CD4-positive, alpha-beta T cell treated with Interleukin-15 for 1 hour (primary cell): ENCODE data around the gene DEPDC4.

Source experiments
- DNase-seq: peaks from one replicate; pipeline ENCODE4 v3.0.0-alpha.2; 2020

DEPDC4 gene

GRCh38 chr12:100211698-100212097, 55.2 kb downstream of the DEPDC4 start:
- no peak for DNase-seq

GRCh38 chr12:100208834-100209233, 58.0 kb downstream of the DEPDC4 start:
- DNase-seq: no peak

- DNase-seq: no peak
Observed at GRCh38 chr12:100207311-100207710, 59.6 kb downstream of the DEPDC4 start.

GRCh38 chr12:100201604-100202423, 65.1 kb downstream of the DEPDC4 start:
- no peak for DNase-seq

GRCh38 chr12:100200463-100201181, 66.3 kb downstream of the DEPDC4 start, which contains the start of gene ACTR6:
ACTR6 (plus strand) TSS chr12:100200815; CDS start chr12:100200852, 37 bp downstream.
- peak; percentile 96 for DNase-seq

- DNase-seq: peak; percentile 74
Observed at GRCh38 chr12:100199347-100200149, 67.3 kb downstream of the DEPDC4 start.

GRCh38 chr12:100199023-100199346, 67.9 kb downstream of the DEPDC4 start:
- DNase-seq: no peak

- no peak for DNase-seq
Observed at GRCh38 chr12:100197486-100197885, 69.4 kb downstream of the DEPDC4 start.

GRCh38 chr12:100193085-100193484, 73.8 kb downstream of the DEPDC4 start:
- no peak for DNase-seq
